A549 treated with AZD2906 at 1 μM for 4 hours (cell line): ENCODE measurements around the gene NELFB. TPM values are rescaled to one million over a fixed set of nuclear protein-coding genes. Genes with fewer than 3 reads are reported as not detected.

Source experiments
- total RNA-seq: library from RNA; stranded (reverse); fragments of 200-300 nt; extraction: Qiagen RNA extraction; gene quantifications from 5 replicates; pipeline ENCODE4 v1.2.3, GENCODE V29; 2022

The NELFB gene
- 46.9 to 62.8 TPM (median 58.2 TPM) in 5 replicates for total RNA-seq

DNA sequence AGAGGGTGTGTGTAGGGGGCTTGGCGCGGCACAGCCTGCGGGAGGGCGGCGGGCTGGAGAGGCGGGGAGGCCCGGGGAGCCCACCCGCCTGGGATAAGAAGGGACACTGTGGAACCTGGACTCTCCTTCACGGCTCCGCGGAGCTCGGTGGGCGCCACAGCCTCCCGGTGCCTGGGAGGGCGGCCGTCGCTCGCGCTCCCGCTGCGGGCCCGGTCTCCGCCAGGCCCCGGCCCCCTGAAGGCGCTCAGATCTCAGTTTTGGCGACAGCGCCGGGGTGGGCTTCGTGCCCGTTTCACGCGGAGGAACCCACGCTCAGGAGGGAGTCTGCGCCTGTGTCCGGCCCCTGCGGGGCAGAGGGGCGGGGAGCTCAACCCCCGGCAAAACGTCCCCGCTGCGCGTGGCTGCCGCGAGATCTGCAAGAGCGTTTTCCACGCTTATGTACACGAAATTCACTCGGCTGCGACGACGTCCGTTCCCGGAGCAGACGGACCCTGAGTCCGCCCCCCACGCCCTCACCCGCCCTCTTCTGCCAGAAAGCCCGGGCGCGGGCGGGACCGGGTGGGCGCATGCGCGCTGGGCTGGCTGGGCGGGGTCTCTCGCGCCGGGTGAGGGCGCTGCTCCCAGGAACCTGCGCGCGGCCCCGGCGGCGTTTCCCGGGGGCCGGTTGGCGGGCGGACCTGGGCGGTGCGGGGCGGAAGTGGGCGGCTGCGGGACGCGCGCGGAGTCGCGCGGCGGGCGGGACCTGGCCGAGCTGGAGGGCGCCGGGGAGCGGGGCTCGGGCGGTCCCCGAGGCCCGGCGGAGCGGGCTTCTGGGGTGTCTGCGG lies at the start of gene NELFB:
Gene NELFB (plus strand): TSS at position 704 of the 824 bp plus-strand sequence.

DNA sequence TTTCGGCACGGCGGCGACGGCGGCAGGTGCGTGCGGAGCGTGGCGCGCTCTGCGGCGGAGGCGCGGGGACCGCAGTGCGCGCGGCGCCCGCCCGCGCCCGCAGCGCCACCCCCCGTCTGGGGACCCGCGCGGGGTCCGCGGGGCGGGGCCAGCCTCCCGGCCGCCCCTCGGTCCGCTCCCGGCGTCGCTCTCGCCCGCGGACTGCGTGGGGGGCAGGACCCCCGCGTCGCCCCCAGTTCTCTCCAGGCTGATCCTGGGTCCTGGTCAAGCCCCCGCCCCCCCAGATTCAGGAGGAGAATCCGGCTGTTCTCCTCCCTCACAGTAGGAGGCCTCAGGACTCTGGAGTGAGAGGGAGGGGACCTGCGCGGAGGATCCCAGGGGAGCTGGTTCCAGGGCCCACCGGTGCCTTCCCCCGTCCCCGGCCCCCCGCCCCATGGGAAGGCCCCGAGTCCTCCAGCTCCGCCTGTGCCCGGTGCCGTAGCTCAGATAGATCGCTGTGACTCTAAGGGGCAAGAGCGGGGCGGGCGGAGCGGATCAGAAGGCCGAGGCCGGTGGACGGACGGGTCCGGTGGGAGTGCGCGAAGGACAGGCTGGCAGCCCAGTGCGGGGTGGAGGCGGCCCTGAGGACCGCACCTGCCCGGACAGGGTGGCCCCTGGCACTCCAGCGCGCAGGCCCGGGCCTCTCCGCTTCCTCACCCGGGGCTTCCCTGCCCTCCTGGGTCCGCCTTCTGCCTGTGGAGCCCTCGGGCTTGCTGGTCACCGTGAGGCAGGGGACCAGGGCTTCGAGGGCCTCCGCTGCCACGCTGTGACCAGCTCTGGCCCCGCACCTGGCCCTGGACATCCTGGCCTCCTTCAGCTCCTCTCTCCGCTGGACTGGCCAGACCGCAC lies 32.7 kb upstream of the NELFB start, which contains the start of gene RNF208:
Gene RNF208 (minus strand): TSS at position 51 of the 888 bp plus-strand sequence. CDS start 1,028 bp downstream, outside the sequence.

DNA sequence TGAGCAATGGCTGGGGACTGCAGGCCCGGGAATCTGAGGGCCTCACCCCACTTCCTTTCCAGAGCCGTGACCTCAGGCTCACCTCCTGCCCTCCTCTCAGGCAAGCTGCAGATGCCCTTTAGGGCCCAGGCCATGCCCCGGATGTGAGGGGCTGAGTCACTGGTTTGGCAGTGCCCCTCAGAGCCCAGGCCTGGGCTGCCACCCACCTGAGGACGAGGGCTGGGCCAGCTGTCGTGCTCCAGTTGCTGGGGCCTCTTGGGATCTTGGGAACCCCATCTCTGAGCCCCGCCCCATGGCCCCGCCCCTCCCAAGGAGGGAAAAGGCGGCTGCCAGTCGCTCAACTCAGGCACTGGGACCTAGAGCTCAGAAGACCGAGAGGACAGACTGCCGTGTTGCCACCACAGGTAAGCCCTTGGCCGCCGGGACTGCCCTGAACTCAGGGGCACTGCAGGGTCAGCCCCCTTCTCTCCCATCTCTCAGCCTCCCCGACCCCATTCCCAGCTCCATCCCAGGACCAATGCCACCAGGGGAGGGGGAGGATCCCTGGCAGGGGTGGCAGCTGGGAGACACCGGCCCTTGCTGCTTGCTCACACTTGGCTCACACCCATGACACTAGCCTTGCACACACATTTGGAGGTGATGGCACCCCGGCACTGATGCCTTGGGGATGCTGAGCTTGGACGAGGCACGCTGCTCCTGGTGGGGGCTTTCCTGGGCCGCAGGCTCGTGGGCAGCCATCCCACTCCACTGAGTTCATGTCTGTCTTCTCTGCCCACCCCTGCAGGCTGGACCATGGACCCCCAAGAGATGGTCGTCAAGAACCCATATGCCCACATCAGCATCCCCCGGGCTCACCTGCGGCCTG lies 30.1 kb upstream of the NELFB start, which contains the start of gene CYSRT1:
Gene CYSRT1 (plus strand): TSS at position 345 of the 865 bp plus-strand sequence. CDS start 448 bp downstream, at position 793.

DNA sequence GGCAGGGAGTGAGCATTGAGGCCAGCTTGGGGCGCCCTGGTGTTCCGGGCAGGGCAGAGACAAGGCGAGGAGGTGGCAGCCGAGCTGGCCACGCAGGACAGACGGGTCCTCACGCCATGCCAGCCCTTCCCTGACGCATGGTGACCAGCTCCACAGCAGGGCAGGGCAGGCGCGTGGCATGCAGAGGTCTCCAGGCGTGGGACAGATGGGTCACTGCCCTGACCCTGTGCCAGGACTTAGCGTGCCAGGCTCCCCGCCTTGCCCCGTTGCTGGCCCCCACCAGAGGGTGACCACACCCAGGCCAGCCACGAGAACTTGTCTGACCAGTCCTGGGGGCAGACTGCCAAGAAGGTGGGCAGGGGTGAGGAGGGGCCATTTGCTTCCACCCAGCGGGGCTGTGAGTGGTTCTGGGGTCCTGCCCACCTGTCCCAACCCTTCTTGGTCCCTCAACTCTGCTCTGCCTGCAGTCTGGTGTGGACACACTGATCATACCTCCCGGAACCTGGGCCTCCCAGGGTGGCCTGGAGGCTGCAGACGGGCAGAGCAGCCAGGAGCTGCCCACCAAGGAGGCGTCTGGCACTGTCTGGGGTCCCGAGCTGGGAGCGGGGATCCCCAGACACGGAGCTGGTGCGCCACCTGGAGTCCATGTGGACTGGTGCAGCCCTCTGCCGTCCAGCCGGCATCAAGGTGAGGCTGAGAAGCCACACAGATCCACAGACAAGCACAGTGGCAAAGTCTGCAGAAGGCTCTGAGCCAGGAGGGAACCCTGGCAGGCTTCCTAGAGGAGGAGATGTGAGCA lies 27.9 kb upstream of the NELFB start, which contains the start of gene RNF224:
Gene RNF224 (plus strand): TSS at position 449 of the 799 bp plus-strand sequence. CDS start 834 bp downstream, outside the sequence.

DNA sequence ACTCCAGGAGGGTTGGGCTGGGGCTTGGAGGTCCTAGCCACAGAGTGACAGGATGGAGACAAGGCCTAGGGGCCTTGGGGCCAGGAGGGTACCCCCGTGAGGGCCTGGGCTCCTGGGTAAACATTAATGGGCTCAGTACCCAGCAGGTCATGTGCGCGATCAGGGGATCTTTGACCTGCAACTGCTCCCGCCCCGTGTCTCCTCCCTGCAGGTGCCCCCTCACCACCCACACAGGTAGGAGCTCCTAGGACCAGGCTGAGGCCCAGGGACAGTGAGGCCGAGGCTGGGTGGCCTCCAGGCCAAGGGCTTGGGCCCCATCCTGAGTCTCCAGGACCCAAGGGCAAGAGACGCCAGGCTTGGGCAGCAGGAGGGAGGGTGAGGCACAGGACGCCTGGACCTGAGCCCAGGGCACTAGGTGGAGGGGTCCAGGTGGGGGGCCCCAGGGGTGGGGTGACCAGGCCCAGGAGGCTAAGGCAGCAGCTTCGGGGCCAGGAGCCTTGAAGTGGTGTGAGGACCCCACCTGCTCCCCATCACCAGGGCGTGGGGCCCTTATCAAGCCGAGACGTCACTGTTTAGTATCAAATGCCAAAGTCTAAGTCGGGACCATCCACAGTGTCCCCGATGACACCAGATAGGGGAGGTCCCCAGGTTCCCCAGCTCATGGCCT lies 24.3 kb upstream of the NELFB start, which contains the start of gene SLC34A3:
Gene SLC34A3 (plus strand): TSS at position 197 of the 667 bp plus-strand sequence. CDS start 802 bp downstream, outside the sequence.

DNA sequence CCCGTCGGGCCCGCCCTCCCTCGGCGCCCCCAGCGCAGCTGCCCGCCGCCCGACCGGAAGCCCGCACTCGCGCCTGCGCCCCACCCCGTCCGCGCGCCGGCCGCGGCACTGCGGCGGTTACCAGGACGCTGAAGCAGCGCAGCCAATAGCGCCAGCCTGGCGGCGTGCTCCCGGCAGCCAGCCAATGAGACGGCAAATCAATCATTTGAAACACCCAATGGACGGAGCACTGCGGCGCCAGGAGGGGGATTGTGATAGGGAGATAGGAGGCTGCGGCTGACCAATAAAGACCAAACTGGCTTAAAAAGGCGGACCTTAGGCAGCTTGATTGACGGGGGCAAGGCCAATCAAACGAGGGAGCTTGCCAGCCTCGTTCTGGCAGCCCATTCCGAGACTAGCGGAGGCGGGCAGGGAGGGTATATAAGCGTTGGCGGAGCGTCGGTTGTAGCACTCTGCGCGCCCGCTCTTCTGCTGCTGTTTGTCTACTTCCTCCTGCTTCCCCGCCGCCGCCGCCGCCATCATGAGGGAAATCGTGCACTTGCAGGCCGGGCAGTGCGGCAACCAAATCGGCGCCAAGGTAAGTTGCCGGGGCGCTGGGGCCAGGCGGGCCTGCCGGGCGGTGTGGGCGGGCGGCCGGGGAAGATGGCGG lies 14.2 kb upstream of the NELFB start, which contains the start of gene TUBB4B:
Gene TUBB4B (plus strand): TSS at position 447 of the 649 bp plus-strand sequence. CDS start 74 bp downstream, at position 521.

DNA sequence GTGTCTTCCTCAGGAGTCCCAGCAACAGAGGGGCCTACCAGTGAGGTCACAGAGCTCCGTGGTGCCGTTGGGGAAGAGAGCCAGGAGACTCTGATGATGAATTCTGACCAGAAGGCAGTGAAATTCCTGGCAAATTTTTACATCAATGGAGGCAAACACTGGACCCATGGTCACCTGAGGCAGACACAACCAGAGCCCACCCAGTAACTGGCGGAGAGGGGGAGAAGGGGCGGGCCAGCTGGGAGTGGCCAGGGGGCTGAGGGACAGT lies 4.0 kb upstream of the NELFB start, which contains the start of gene STPG3:
Gene STPG3 (plus strand): TSS at position 93 of the 268 bp plus-strand sequence. CDS start 1 bp downstream, at position 94.

DNA sequence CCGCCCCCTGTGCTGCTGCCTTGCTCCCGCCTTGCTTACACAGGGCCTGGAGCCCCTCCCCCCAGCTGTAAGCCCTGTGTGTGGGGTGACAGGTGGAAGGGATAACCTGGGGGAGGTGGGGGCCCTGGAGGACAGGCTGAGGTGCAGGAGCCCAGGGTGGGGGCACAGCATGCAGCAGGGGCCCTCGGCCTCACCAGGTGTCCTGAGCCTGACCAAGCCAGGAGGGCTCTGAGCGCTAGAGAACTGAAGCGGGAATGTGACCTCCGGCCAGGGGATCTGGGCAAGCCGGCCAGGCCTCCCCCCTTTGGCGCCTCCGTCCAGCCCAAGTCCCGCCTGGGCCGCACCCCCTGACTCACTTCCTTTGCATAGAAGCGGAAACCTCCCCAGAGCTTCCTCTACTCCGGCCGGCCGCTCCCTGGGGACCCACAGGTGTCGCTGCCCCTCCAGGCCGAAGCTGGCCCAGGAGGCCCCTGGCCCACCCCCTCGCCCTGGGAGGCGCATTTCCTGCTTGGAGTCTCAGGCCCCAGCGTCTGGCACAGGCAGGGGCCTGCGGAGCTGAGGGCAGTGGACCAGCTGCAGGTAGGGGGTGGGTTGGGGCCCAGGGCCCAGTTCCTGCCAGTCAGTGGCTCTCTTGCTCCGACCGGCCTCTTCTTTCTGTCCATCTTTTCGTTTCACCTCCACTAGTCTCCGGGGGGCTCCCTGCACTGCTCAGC lies 22.4 kb downstream of the NELFB start, which contains the start of gene TOR4A:
Gene TOR4A (plus strand): TSS at position 398 of the 713 bp plus-strand sequence. CDS start 964 bp downstream, outside the sequence.

DNA sequence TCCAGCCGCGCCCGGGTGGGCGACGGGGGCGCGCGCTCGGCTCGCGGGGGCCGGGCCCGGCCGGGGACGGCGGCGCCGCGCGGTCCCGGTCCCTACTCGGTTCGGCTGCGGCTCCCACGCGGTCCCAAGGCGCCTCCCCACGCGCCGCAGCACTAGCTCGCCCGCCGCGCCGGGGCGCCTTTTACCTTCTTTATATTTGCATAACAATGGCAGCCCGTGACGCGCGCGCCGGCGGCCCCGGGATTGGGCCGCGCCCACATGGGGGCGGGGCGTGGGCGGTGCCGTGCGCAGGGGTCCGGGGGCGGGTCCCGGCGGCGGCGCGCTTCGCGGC lies 47.0 kb downstream of the NELFB start, which contains the start of gene NRARP:
Gene NRARP (minus strand): TSS at position 154 of the 331 bp plus-strand sequence. CDS start 343 bp downstream, outside the sequence.

Other genes with a start within 250 kb of the NELFB start
- 19.1 to 28.9 TPM (median 24.6 TPM) in 5 replicates for gene ABCA2, start 227.1 kb upstream of the NELFB start, total RNA-seq
- gene FUT7, start 223.2 kb upstream of the NELFB start, total RNA-seq: 0.06 to 0.07 TPM (median 0.06 TPM) in 4 of 5 replicates, not detected in the other
- 37.5 to 92.6 TPM (median 80.3 TPM) in 5 replicates for gene NPDC1, start 209.2 kb upstream of the NELFB start, total RNA-seq
- 2.9 to 6.2 TPM (median 5.7 TPM) in 5 replicates for gene ENTPD2, start 201.3 kb upstream of the NELFB start, total RNA-seq
- 14.8 to 26.1 TPM (median 23.7 TPM) in 5 replicates for gene SAPCD2, start 184.8 kb upstream of the NELFB start, total RNA-seq
- gene UAP1L1, start 177.8 kb upstream of the NELFB start, total RNA-seq: 8.9 to 14.8 TPM (median 10.9 TPM) in 5 replicates
- 44.5 to 54.0 TPM (median 52.2 TPM) in 5 replicates for gene MAN1B1, start 168.3 kb upstream of the NELFB start, total RNA-seq
- gene DPP7, start 140.6 kb upstream of the NELFB start, total RNA-seq: 66.9 to 123 TPM (median 112 TPM) in 5 replicates
- 0.11 to 0.91 TPM (median 0.63 TPM) in 5 replicates for gene GRIN1, start 116.2 kb upstream of the NELFB start, total RNA-seq
- 0.39 to 1.9 TPM (median 1.2 TPM) in 5 replicates for gene LRRC26, start 85.3 kb upstream of the NELFB start, total RNA-seq
- gene TMEM210, start 83.3 kb upstream of the NELFB start, total RNA-seq: not detected in 5 replicates
- gene ANAPC2, start 66.8 kb upstream of the NELFB start, total RNA-seq: 21.8 to 36.5 TPM (median 33.4 TPM) in 5 replicates
- 98.0 to 157 TPM (median 144 TPM) in 5 replicates for gene SSNA1, start 66.7 kb upstream of the NELFB start, total RNA-seq
- gene TPRN, start 54.6 kb upstream of the NELFB start, total RNA-seq: 8.2 to 12.3 TPM (median 11.7 TPM) in 5 replicates
- gene TMEM203, start 49.7 kb upstream of the NELFB start, total RNA-seq: 35.4 to 47.2 TPM (median 45.3 TPM) in 5 replicates
- 11.5 to 17.4 TPM (median 15.7 TPM) in 5 replicates for gene NDOR1, start 49.6 kb upstream of the NELFB start, total RNA-seq
- 0.91 to 2.8 TPM (median 2.1 TPM) in 5 replicates for gene RNF208, start 33.1 kb upstream of the NELFB start, total RNA-seq
- 3.0 to 5.0 TPM (median 5.0 TPM) in 5 replicates for gene CYSRT1, start 30.2 kb upstream of the NELFB start, total RNA-seq
- gene RNF224, start 27.8 kb upstream of the NELFB start, total RNA-seq: 0.12 to 0.38 TPM (median 0.25 TPM) in 5 replicates
- gene SLC34A3, start 24.4 kb upstream of the NELFB start, total RNA-seq: 0.03 to 0.15 TPM (median 0.10 TPM) in 4 of 5 replicates, not detected in the other
- 633 to 818 TPM (median 765 TPM) in 5 replicates for gene TUBB4B, start 14.0 kb upstream of the NELFB start, total RNA-seq
- gene STPG3, start 4.0 kb upstream of the NELFB start, total RNA-seq: not detected in 5 replicates
- 18.3 to 26.4 TPM (median 25.4 TPM) in 5 replicates for gene TOR4A, start 22.4 kb downstream of the NELFB start, total RNA-seq
- gene NRARP, start 46.9 kb downstream of the NELFB start, total RNA-seq: 2.1 to 4.1 TPM (median 3.6 TPM) in 5 replicates
- 4.8 to 6.5 TPM (median 5.7 TPM) in 5 replicates for gene EXD3, start 167.8 kb downstream of the NELFB start, total RNA-seq
- 0.71 to 1.8 TPM (median 1.6 TPM) in 5 replicates for gene NOXA1, start 168.1 kb downstream of the NELFB start, total RNA-seq
- 0.07 to 0.24 TPM (median 0.19 TPM) in 5 replicates for gene ENTPD8, start 186.0 kb downstream of the NELFB start, total RNA-seq
- gene NSMF, start 204.0 kb downstream of the NELFB start, total RNA-seq: 31.6 to 45.3 TPM (median 40.2 TPM) in 5 replicates